Osteocyte (in vitro differentiated cells): ENCODE measurements around the gene TCEANC. TPM values are rescaled to one million over a fixed set of nuclear protein-coding genes. Genes with fewer than 3 reads are reported as not detected.

Source experiments
- DNase-seq: peaks from one replicate; pipeline ENCODE4 v3.0.0; 2021; ENCODE audit warnings: mixed read lengths; ENCODE audit not compliant: unreplicated experiment; ENCODE audit errors: extremely low spot score
- H3K27ac Mint-ChIP-seq: one replicate; pipeline ENCODE4 v1.8.0; 2021; ENCODE audit warnings: mild to moderate bottlenecking, mixed read lengths; ENCODE audit not compliant: unreplicated experiment
- H3K27me3 Mint-ChIP-seq: one replicate; pipeline ENCODE4 v1.8.0; 2021; ENCODE audit warnings: mixed read lengths; ENCODE audit not compliant: unreplicated experiment
- H3K36me3 Mint-ChIP-seq: one replicate; pipeline ENCODE4 v1.8.0; 2021; ENCODE audit warnings: mixed read lengths; ENCODE audit not compliant: unreplicated experiment
- H3K4me1 Mint-ChIP-seq: one replicate; pipeline ENCODE4 v1.8.0; 2021; ENCODE audit warnings: mixed read lengths; ENCODE audit not compliant: unreplicated experiment
- H3K4me3 Mint-ChIP-seq: one replicate; pipeline ENCODE4 v1.8.0; 2021; ENCODE audit warnings: mild to moderate bottlenecking, moderate library complexity, mixed read lengths; ENCODE audit not compliant: unreplicated experiment
- H3K9me3 Mint-ChIP-seq: one replicate; pipeline ENCODE4 v1.8.0; 2021; ENCODE audit warnings: mixed read lengths; ENCODE audit not compliant: unreplicated experiment
- total RNA-seq: library from RNA; stranded (reverse); gene quantifications from 2 replicates; pipeline ENCODE4 v1.2.1, GENCODE V29; 2021
- TF ChIP-seq, protein P1 (sequence below): fragments of 200-600 bp; sonication (generic); IDR thresholded peaks from 2 replicates; pipeline ENCODE4 v1.5.0; 2021; ENCODE audit warnings: antibody characterized with exemption, mild to moderate bottlenecking, moderate library complexity

The TCEANC gene
- total RNA-seq, 1 donor from 2014 or later = 4.7 TPM

- Mint-ChIP-seq H3K4me3 (no peak overlapping the region), H3K4me1 (peaks cover 6% of the 10 kb centered on the region), H3K36me3 (peaks cover 9% of the 10 kb centered on the region), H3K27me3 (no peaks in the 10 kb centered on the region), H3K9me3 (no peaks in the 10 kb centered on the region), H3K27ac (peak overlapping the region; percentile 54)
- no peak for DNase-seq
- TF ChIP-seq, protein P1, sequence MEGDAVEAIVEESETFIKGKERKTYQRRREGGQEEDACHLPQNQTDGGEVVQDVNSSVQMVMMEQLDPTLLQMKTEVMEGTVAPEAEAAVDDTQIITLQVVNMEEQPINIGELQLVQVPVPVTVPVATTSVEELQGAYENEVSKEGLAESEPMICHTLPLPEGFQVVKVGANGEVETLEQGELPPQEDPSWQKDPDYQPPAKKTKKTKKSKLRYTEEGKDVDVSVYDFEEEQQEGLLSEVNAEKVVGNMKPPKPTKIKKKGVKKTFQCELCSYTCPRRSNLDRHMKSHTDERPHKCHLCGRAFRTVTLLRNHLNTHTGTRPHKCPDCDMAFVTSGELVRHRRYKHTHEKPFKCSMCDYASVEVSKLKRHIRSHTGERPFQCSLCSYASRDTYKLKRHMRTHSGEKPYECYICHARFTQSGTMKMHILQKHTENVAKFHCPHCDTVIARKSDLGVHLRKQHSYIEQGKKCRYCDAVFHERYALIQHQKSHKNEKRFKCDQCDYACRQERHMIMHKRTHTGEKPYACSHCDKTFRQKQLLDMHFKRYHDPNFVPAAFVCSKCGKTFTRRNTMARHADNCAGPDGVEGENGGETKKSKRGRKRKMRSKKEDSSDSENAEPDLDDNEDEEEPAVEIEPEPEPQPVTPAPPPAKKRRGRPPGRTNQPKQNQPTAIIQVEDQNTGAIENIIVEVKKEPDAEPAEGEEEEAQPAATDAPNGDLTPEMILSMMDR = peak; percentile 73
Observed at GRCh38 chrX:13658602-13659001, 5.7 kb downstream of the TCEANC start.

DNA sequence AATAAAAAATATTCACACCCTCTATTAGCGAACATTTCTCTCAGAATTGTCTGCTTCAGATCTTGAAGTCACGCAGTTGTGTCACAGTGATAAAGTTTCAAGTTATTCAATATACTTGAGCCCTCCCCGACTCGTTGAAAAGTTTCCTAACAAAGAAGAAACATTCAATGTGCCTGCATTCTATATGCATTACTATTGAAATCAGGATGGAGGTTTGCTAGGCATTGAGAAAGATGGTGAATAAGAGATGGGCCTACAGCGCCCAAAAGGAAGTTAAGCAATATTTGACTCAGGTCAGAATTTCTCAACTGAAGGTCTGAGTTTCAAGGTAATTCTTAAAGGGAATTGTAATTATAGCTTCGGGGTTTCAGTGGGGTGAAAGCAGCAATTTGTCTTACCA is 6.1 kb downstream of the TCEANC start:
- no peaks in the 10 kb centered on the region for H3K9me3 Mint-ChIP-seq
- no peak overlapping the region for H3K4me3 Mint-ChIP-seq
- H3K36me3 Mint-ChIP-seq = peaks cover 9% of the 10 kb centered on the region
- H3K4me1 Mint-ChIP-seq = peaks cover 6% of the 10 kb centered on the region
- no peak for DNase-seq
- no peaks in the 10 kb centered on the region for H3K27me3 Mint-ChIP-seq
- peak overlapping the region; percentile 54 for H3K27ac Mint-ChIP-seq
- TF ChIP-seq, protein P1 = no peak

- H3K4me3 Mint-ChIP-seq = no peak overlapping the region
- H3K36me3 Mint-ChIP-seq = peaks cover 9% of the 10 kb centered on the region
- H3K4me1 Mint-ChIP-seq = peaks cover 7% of the 10 kb centered on the region
- H3K9me3 Mint-ChIP-seq = no peaks in the 10 kb centered on the region
- TF ChIP-seq, protein P1 = no peak
- H3K27me3 Mint-ChIP-seq = no peaks in the 10 kb centered on the region
- DNase-seq = no peak
- H3K27ac Mint-ChIP-seq = no peak overlapping the region
Observed at GRCh38 chrX:13661735-13662288, 8.9 kb downstream of the TCEANC start.

GRCh38 chrX:13662355-13662791 is 9.4 kb downstream of the TCEANC start:
- TF ChIP-seq, protein P1 = no peak
- no peak for DNase-seq
- Mint-ChIP-seq H3K4me3 (no peak overlapping the region), H3K4me1 (peaks cover 12% of the 10 kb centered on the region), H3K36me3 (peaks cover 9% of the 10 kb centered on the region), H3K27ac (no peak overlapping the region), H3K27me3 (no peaks in the 10 kb centered on the region), H3K9me3 (no peaks in the 10 kb centered on the region)

GRCh38 chrX:13664020-13664419 is 11.1 kb downstream of the TCEANC start:
- TF ChIP-seq, protein P1 = no peak
- no peak for DNase-seq
- peaks cover 15% of the 10 kb centered on the region for H3K4me1 Mint-ChIP-seq
- H3K36me3 Mint-ChIP-seq = peaks cover 9% of the 10 kb centered on the region
- no peak overlapping the region for H3K27ac Mint-ChIP-seq
- H3K27me3 Mint-ChIP-seq = no peaks in the 10 kb centered on the region
- H3K9me3 Mint-ChIP-seq = no peaks in the 10 kb centered on the region
- no peak overlapping the region for H3K4me3 Mint-ChIP-seq
